GM23248 (cell line): ENCODE data around the gene SIRPD.

ENCODE experiments used
- EZH2 ChIP-seq: fragments of 200-600 bp; sonication (generic); IDR thresholded peaks from 2 replicates; pipeline ENCODE4 v1.6.1; 2018; ENCODE audit warnings: antibody characterized with exemption, mild to moderate bottlenecking; ENCODE audit not compliant: insufficient read depth, poor library complexity, severe bottlenecking
- EZH2phosphoT487 ChIP-seq: fragments of 200-600 bp; sonication (generic); IDR thresholded peaks from 2 replicates; pipeline ENCODE4 v1.6.1; 2018; ENCODE audit warnings: antibody characterized with exemption, moderate library complexity, mild to moderate bottlenecking, low read depth; ENCODE audit not compliant: insufficient read depth

DNA sequence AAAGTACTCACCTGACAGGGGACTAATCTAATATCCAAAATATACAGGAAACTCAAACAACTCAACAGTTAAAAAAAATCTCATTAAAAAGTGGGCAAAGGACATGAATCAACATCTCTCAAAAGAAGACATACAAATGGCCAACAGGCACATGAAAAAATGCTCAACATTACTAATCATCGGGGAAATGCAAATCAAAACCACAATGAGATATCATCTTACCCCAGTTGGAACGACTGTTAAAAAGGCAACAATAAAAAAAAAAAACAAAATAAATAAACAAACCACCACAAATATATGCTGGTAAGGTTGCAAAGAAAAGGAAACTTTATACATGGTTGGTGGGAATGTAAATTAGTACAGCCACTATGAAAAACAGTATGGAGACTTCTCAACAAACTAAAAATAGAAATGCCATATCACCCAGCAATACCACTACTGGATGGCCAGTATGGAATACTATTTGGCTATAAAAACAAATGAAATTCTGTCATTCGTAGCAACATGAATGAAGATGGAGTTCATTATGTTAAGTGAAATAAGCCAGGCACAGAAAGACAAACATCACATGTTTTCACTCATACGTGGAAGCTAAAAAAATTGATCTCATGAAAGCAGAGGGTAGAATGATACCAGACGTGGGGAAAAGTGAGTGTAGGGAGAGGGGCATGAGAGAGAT lies 72.9 kb downstream of the SIRPD start:
- TF ChIP-seq EZH2, result no peak
- no peak for TF ChIP-seq EZH2phosphoT487
